Liver (tissue), 3 donors: ENCODE measurements around the gene CSHL1.
"Not testable (repeated sequence)": the region's sequence is repeated elsewhere in the genome, so short reads cannot be mapped to it uniquely, and the experiment has no call there.

Source experiments
- ATF3 ChIP-seq: IDR thresholded peaks from 2 replicates; pipeline ENCODE4 v1.6.1; 2016; ENCODE audit warnings: antibody characterized with exemption
- CTCF ChIP-seq: fragments of 150-350 bp; IDR thresholded peaks from 2 replicates; pipeline ENCODE4 v1.5.1; 2017; ENCODE audit warnings: improper control_type of control experiment, low read depth, low read length; ENCODE audit not compliant: missing input control
- GABPA ChIP-seq, 2 donors: IDR thresholded peaks in 1 of 2; conservative IDR thresholded peaks in 1 of 2; 2 replicates each; pipeline ENCODE4 v1.6.1; 2016; ENCODE audit warnings: antibody characterized with exemption in 2 of 2, mild to moderate bottlenecking in 1 of 2, moderate library complexity in 1 of 2
- JUND ChIP-seq, 2 donors: IDR thresholded peaks; 2 replicates each; pipeline ENCODE4 v1.6.1; 2016; ENCODE audit warnings: antibody characterized with exemption in 2 of 2
- MAX ChIP-seq: IDR thresholded peaks from 2 replicates; pipeline ENCODE4 v1.6.1; 2016; ENCODE audit warnings: antibody characterized with exemption
- RAD21 ChIP-seq, 2 donors: IDR thresholded peaks; 2 replicates each; pipeline ENCODE4 v1.6.1; 2016; ENCODE audit warnings: antibody characterized with exemption in 2 of 2, mild to moderate bottlenecking in 2 of 2
- REST ChIP-seq: IDR thresholded peaks from 2 replicates; pipeline ENCODE4 v1.6.1; 2016; ENCODE audit warnings: antibody characterized with exemption, mild to moderate bottlenecking
- RXRA ChIP-seq, 2 donors: IDR thresholded peaks; 2 replicates each; pipeline ENCODE4 v1.6.1; 2017 to 2018; ENCODE audit warnings: antibody characterized with exemption in 2 of 2, mild to moderate bottlenecking in 1 of 2
- TAF1 ChIP-seq: conservative IDR thresholded peaks from 2 replicates; pipeline ENCODE4 v1.6.1; 2016; ENCODE audit warnings: antibody characterized with exemption, mild to moderate bottlenecking
- YY1 ChIP-seq: IDR thresholded peaks from 2 replicates; pipeline ENCODE4 v1.6.1; 2016; ENCODE audit warnings: antibody characterized with exemption, mild to moderate bottlenecking
- ZBTB33 ChIP-seq: IDR thresholded peaks from 2 replicates; pipeline ENCODE4 v1.6.1; 2016; ENCODE audit warnings: antibody characterized with exemption
- donor health status: healthy.
- donor health status: healthy.

- not testable (repeated sequence) for TF ChIP-seq CTCF; REST; RAD21 (IDR thresholded peaks at IDR 0.05); RXRA (IDR thresholded peaks at IDR 0.05); ATF3; JUND (IDR thresholded peaks at IDR 0.05); GABPA (IDR thresholded peaks at IDR 0.05 in 1 of 2, conservative IDR thresholded peaks at IDR 0.05 in 1 of 2); MAX; TAF1; YY1; ZBTB33
Observed at GRCh38 chr17:63901971-63902370, 9.1 kb downstream of the CSHL1 start.
